IMR-90 (cell line): Measurements from ENCODE around the gene IL17B. TPM values are rescaled to one million over a fixed set of nuclear protein-coding genes. Genes with fewer than 3 reads are reported as not detected.

Experiments used
- ATAC-seq: fragments of 200-7000 bp; cut with Tn5 transposase; 2 replicates; pipeline ENCODE4 v1.9.1; 2020; ENCODE audit warnings: low read depth, mild to moderate bottlenecking, moderate library complexity
- BruUV-seq: library from RNA; stranded (reverse); fragments of 400-500 nt; replicated peaks from 2 replicates; lab custom pipeline; 2021; lab: Mats Ljungman, UMichigan
- CTCF ChIA-PET: fragments of 300-600 bp; formaldehyde crosslinking; extraction: SDS; loops from one replicate; lab custom pipeline; 2021; ENCODE audit warnings: antibody characterized with exemption; lab: Yijun Ruan, JAX
- POLR2A ChIA-PET: fragments of 300-600 bp; sonication (Branson Sonifier 250); formaldehyde crosslinking; loops from one replicate; lab custom pipeline; 2022; ENCODE audit warnings: antibody characterized with exemption; ENCODE audit not compliant: unreplicated experiment; lab: Charles Lee
- DNase-seq: peaks from one replicate; pipeline ENCODE4 v3.0.0; 2013
- H2AFZ ChIP-seq: replicated peaks from 2 replicates; pipeline ENCODE3; 2013; ENCODE audit warnings: low read length, mild to moderate bottlenecking; ENCODE audit not compliant: poor library complexity
- H2AK5ac ChIP-seq: 2 replicates; pipeline ENCODE4 v1.6.1; 2013; ENCODE audit warnings: low read depth, low read length, inconsistent platforms
- H2AK9ac ChIP-seq: replicated peaks from 2 replicates; pipeline ENCODE3; 2013; ENCODE audit warnings: mild to moderate bottlenecking, low read depth, low read length, moderate library complexity; ENCODE audit not compliant: poor library complexity
- H2BK120ac ChIP-seq: 2 replicates; pipeline ENCODE4 v1.6.1; 2013; ENCODE audit warnings: low read depth, low read length, inconsistent platforms
- H2BK15ac ChIP-seq: 3 replicates; pipeline ENCODE4 v1.6.1; 2013; ENCODE audit warnings: low read depth, low read length, inconsistent platforms
- H2BK20ac ChIP-seq: 2 replicates; pipeline ENCODE4 v1.6.1; 2013; ENCODE audit warnings: low read depth, mild to moderate bottlenecking, inconsistent platforms, low read length, moderate library complexity
- H2BK5ac ChIP-seq: 2 replicates; pipeline ENCODE4 v1.6.1; 2013; ENCODE audit warnings: mild to moderate bottlenecking, low read depth, low read length, inconsistent platforms; ENCODE audit not compliant: poor library complexity, severe bottlenecking
- H3K14ac ChIP-seq: replicated peaks from 2 replicates; pipeline ENCODE4 v1.6.1; 2013; ENCODE audit warnings: low read depth, low read length, inconsistent platforms
- H3K18ac ChIP-seq: 2 replicates; pipeline ENCODE4 v1.6.1; 2013; ENCODE audit warnings: low read depth, low read length, control low read depth
- H3K23ac ChIP-seq: 2 replicates; pipeline ENCODE4 v1.6.1; 2013; ENCODE audit warnings: low read depth, low read length, inconsistent platforms
- H3K27ac ChIP-seq: 2 replicates; pipeline ENCODE4 v1.5.1; 2013; ENCODE audit warnings: mild to moderate bottlenecking, control low read depth, low read length; ENCODE audit not compliant: insufficient read depth
- H3K27me3 ChIP-seq: 2 replicates; pipeline ENCODE4 v1.6.1; 2013; ENCODE audit warnings: low read length; ENCODE audit not compliant: control insufficient read depth, insufficient read depth
- H3K36me3 ChIP-seq: 2 replicates; pipeline ENCODE4 v1.6.1; 2013; ENCODE audit warnings: low read length, mixed read lengths; ENCODE audit not compliant: control insufficient read depth, insufficient read depth
- H3K4ac ChIP-seq: 2 replicates; pipeline ENCODE4 v1.6.1; 2013; ENCODE audit warnings: low read depth, low read length, inconsistent platforms
- H3K4me1 ChIP-seq: 2 replicates; pipeline ENCODE4 v1.6.1; 2013; ENCODE audit warnings: low read length, mixed read lengths; ENCODE audit not compliant: control insufficient read depth, insufficient read depth
- H3K4me2 ChIP-seq: 2 replicates; pipeline ENCODE4 v1.6.1; 2013; ENCODE audit warnings: low read depth, mild to moderate bottlenecking, control low read depth, low read length, moderate library complexity
- H3K4me3 ChIP-seq: 2 replicates; pipeline ENCODE4 v1.5.1; 2013; ENCODE audit warnings: low read depth, mild to moderate bottlenecking, control low read depth, low read length, moderate library complexity; ENCODE audit not compliant: insufficient read depth
- H3K56ac ChIP-seq: 2 replicates; pipeline ENCODE4 v1.6.1; 2013; ENCODE audit warnings: low read length, inconsistent platforms; ENCODE audit not compliant: insufficient read depth; ENCODE audit errors: extremely low read depth
- H3K79me1 ChIP-seq, 2 experiments: 2 replicates each; pipeline ENCODE4 v1.6.1; 2013; ENCODE audit warnings: low read length in 2 of 2, inconsistent platforms in 1 of 2, low read depth in 1 of 2
- H3K9ac ChIP-seq: 2 replicates; pipeline ENCODE4 v1.6.1; 2013; ENCODE audit warnings: low read depth, low read length, control low read depth
- H3K9me1 ChIP-seq: 2 replicates; pipeline ENCODE4 v1.6.1; 2013; ENCODE audit warnings: low read length, inconsistent platforms; ENCODE audit not compliant: insufficient read depth
- H3K9me3 ChIP-seq: 2 replicates; pipeline ENCODE4 v1.6.1; 2013; ENCODE audit warnings: low read length; ENCODE audit not compliant: control insufficient read depth, insufficient read depth
- H4K20me1 ChIP-seq: 2 replicates; pipeline ENCODE4 v1.6.1; 2013; ENCODE audit warnings: low read length, inconsistent platforms; ENCODE audit not compliant: insufficient read depth
- H4K5ac ChIP-seq: 2 replicates; pipeline ENCODE4 v1.6.1; 2013; ENCODE audit warnings: mild to moderate bottlenecking, low read depth, low read length, control low read depth
- H4K8ac ChIP-seq, 2 experiments: 2 replicates each; pipeline ENCODE4 v1.6.1; 2013; ENCODE audit warnings: low read depth in 2 of 2, low read length in 2 of 2, control low read depth in 1 of 2, inconsistent platforms in 1 of 2
- H4K91ac ChIP-seq: 2 replicates; pipeline ENCODE4 v1.6.1; 2013; ENCODE audit warnings: low read depth, low read length, inconsistent platforms; ENCODE audit not compliant: insufficient read depth
- CHD1 ChIP-seq: IDR thresholded peaks from 2 replicates; pipeline ENCODE4 v1.6.1; 2012; ENCODE audit warnings: low read depth, low read length, improper control_type of control experiment
- MAFK ChIP-seq: IDR thresholded peaks from 2 replicates; pipeline ENCODE4 v1.6.1; 2012; ENCODE audit warnings: low read depth, low read length, improper control_type of control experiment
- NFE2L2 ChIP-seq: fragments of 150-350 bp; IDR thresholded peaks from 2 replicates; pipeline ENCODE4 v1.6.1; 2016; ENCODE audit warnings: low read depth, mild to moderate bottlenecking, low read length
- POLR2A ChIP-seq: IDR thresholded peaks from 2 replicates; pipeline ENCODE4 v1.6.1; 2012; ENCODE audit warnings: mild to moderate bottlenecking, low read depth, low read length
- RAD21 ChIP-seq: IDR thresholded peaks from 2 replicates; pipeline ENCODE4 v1.6.1; 2012; ENCODE audit warnings: low read length, improper control_type of control experiment
- RCOR1 ChIP-seq: IDR thresholded peaks from 2 replicates; pipeline ENCODE4 v1.6.1; 2012; ENCODE audit warnings: mild to moderate bottlenecking, low read length, improper control_type of control experiment; ENCODE audit not compliant: insufficient replicate concordance
- SMC3 ChIP-seq: fragments of 150-350 bp; IDR thresholded peaks from 2 replicates; pipeline ENCODE4 v1.6.1; 2016; ENCODE audit warnings: low read depth, mild to moderate bottlenecking, antibody characterized with exemption, low read length, moderate library complexity
- WGBS, 2 experiments: methylation state at CpG; one replicate each; pipeline versions ENCODE4 v1.1.5 to v1.1.7; 2013; ENCODE audit warnings: missing lambda C conversion rate in 2 of 2; ENCODE audit not compliant: insufficient read length in 1 of 2; ENCODE audit errors: extremely low coverage in 2 of 2; 5-methylcytosine and 5-hydroxymethylcytosine counted together
- dilution Hi-C: fragments of 300-500 bp; cut with HindIII; formaldehyde crosslinking; loops from one replicate; pipeline ENCODE4 v1.14.3; 2018; ENCODE audit warnings: low sequenced_read_pairs; ENCODE audit not compliant: unreplicated experiment
- in situ Hi-C: fragments of 300-500 bp; cut with MboI; formaldehyde crosslinking; loops from 3 replicates; pipeline ENCODE4 v1.14.3; 2019; ENCODE audit warnings: low sequenced_read_pairs, inconsistent platforms, mixed read lengths
- intact Hi-C: fragments of 100-400 bp; cut with micrococcal nuclease; formaldehyde crosslinking; loops from 2 replicates; pipeline ENCODE4 v1.10.0; 2022
- polyA plus RNA-seq, 3 experiments: library from polyadenylated mRNA; depleted of rRNA; stranded (reverse); fragments of >200 nt; gene quantifications; 2 replicates each; pipeline ENCODE4 v1.2.3, GENCODE V29; 2012; ENCODE audit warnings: low replicate concordance in 1 of 3
- total RNA-seq: library from RNA; depleted of rRNA; stranded (reverse); fragments of >200 nt; gene quantifications from 2 replicates; pipeline ENCODE4 v1.2.3, GENCODE V29; 2012
- TF ChIP-seq, protein P1 (sequence below): fragments of 150-350 bp; IDR thresholded peaks from 2 replicates; pipeline ENCODE4 v1.6.1; 2016; ENCODE audit warnings: low read depth, mild to moderate bottlenecking, low read length, moderate library complexity, borderline replicate concordance
- TF ChIP-seq, protein P2 (sequence below): conservative IDR thresholded peaks from 2 replicates; pipeline ENCODE4 v1.5.1; 2012; ENCODE audit warnings: mild to moderate bottlenecking, low read depth, low read length, improper control_type of control experiment

The IL17B gene
- total and polyA plus RNA-seq, 2 of the 4 experiments (the other 2 are of a cell fraction): 0.31 TPM; not detected in 1

DNA sequence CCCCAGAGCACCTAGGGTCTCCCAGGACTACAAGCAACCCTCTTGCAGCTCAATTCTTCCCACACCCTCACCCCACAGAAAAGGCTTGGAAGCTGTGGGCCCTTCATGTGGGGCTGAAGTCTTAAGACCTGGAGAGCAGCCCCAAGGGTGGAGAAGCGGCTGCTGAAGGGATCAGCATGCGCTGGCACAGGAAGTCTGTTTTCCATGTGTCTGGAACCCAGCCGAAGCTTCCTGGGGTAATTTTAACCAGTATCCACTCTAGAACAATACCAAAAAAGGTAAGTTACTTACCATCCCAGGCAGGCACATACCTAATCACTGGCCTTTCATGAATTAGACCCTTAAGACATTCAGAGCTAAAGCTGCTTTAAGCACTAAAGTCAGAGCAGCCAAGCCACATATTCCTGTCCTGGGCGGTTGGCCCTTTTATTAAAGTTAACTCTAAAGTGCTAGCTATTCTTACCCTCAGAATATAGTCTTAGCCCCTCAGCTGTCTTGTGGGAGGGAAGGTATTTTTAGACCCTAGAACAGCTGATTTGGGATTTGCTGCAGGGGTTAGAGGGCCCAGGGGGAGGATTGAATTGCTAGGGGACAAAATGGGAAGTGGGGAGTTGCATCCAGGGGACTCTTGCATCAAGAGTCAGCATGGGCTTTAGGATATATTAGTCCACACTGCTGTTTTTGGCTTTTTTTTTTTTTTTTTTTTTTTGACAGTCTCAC, 6.9 kb downstream of the IL17B start (continued):
- no peak for TF ChIP-seq NFE2L2

DNA sequence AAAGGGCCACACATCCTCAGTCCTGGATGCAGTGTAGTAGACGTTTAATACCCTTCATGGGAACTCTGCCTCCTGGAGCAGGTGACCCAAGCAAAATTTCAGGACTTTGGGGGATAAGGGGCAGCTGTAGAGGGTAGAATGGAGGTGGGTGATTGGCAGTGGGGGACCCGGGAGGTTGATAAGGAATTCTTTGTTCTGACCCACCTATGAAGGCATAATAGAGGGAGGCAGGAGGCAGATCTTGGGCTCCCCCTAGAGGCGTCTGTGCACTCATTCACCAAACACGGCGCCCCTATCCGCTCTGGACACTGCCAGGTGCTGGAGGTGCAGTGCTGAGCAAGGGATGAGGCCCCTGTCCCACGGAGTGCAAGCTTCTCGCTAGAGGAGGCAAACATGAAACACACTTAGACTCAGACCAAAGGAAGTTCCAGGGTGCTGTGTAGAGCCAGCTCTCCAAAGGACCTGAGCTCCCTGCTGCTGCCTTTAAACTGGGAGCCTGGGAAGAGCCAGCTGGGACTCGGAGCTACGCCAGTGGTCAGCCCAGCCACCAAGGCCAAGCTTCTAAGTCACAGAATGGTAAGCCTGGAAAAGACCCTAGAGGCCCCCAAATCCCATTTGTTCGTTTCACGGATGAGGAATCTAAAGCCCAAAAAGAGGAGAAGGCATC, 7.7 kb downstream of the IL17B start:
- no TSS peak for BruUV-seq

More for the DNA sequence above, 7.7 kb downstream of the IL17B start:
- H3K36me3 ChIP-seq: no peaks in the 10 kb centered on the region
- H4K91ac ChIP-seq: no peak overlapping the region
- H2AK5ac ChIP-seq: no peak overlapping the region
- intact Hi-C loops (loop anchor here (1.0 kb wide), 1 partner anchor 54 kb away; no protein-coding TSS in a partner anchor), dilution Hi-C loops (no loop called here), in situ Hi-C loops (loop anchor here (5.0 kb wide), 1 partner anchor 191 kb away; no protein-coding TSS in a partner anchor)
- peaks cover 5% of the 10 kb centered on the region; the same call in 1 of the 2 replicates for H3K9me1 ChIP-seq
- POLR2A ChIA-PET: no interaction called here
- DNase-seq (peak; percentile 47), ATAC-seq (peak; percentile 93)
- H3K9ac ChIP-seq: no peak overlapping the region
- no peak overlapping the region for H3K4ac ChIP-seq
- no peak overlapping the region for H3K18ac ChIP-seq
- H3K23ac ChIP-seq: no peak overlapping the region
- no peak overlapping the region for H3K27ac ChIP-seq
- H4K20me1 ChIP-seq: no peaks in the 10 kb centered on the region
- H3K4me2 ChIP-seq: no peak overlapping the region
- CTCF ChIA-PET: interaction anchor here (0.7 to 1.1 kb wide), 7 partner anchors 14 to 191 kb away, joined by 3 to 5 read pairs (median 4); partner anchors contain the start of genes GRPEL2 and PCYOX1L
- no peak overlapping the region for H2BK20ac ChIP-seq
- H3K56ac ChIP-seq: no peak overlapping the region
- 88% methylated on average over 3 of the region's 12 CpGs; no CpG with 5 or more reads in 1 of the 2 experiments for WGBS, 2 experiments
- H3K4me3 ChIP-seq: no peak overlapping the region
- H2AFZ ChIP-seq: peak overlapping the region; percentile 51
- no peaks in the 10 kb centered on the region for H3K79me1 ChIP-seq
- 0 out of 2 replicates have a peak, but pooled peaks cover 2% of the 10 kb centered on the region for H3K4me1 ChIP-seq
- no peak overlapping the region for H2BK15ac ChIP-seq
- H2BK120ac ChIP-seq: no peak overlapping the region
- no peak overlapping the region for H2AK9ac ChIP-seq
- no peak overlapping the region for H4K8ac ChIP-seq
- no peak overlapping the region for H4K5ac ChIP-seq
- no peaks in the 10 kb centered on the region for H3K27me3 ChIP-seq
- no peak overlapping the region for H3K14ac ChIP-seq
- TF ChIP-seq CHD1: no peak
- TF ChIP-seq SMC3: peak; percentile 48
- TF ChIP-seq, protein P1, sequence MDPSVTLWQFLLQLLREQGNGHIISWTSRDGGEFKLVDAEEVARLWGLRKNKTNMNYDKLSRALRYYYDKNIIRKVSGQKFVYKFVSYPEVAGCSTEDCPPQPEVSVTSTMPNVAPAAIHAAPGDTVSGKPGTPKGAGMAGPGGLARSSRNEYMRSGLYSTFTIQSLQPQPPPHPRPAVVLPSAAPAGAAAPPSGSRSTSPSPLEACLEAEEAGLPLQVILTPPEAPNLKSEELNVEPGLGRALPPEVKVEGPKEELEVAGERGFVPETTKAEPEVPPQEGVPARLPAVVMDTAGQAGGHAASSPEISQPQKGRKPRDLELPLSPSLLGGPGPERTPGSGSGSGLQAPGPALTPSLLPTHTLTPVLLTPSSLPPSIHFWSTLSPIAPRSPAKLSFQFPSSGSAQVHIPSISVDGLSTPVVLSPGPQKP: no peak
- TF ChIP-seq POLR2A: no peak
- TF ChIP-seq RCOR1: no peak
- TF ChIP-seq MAFK: no peak
- peak; percentile 62 for TF ChIP-seq RAD21
- TF ChIP-seq, protein P2, sequence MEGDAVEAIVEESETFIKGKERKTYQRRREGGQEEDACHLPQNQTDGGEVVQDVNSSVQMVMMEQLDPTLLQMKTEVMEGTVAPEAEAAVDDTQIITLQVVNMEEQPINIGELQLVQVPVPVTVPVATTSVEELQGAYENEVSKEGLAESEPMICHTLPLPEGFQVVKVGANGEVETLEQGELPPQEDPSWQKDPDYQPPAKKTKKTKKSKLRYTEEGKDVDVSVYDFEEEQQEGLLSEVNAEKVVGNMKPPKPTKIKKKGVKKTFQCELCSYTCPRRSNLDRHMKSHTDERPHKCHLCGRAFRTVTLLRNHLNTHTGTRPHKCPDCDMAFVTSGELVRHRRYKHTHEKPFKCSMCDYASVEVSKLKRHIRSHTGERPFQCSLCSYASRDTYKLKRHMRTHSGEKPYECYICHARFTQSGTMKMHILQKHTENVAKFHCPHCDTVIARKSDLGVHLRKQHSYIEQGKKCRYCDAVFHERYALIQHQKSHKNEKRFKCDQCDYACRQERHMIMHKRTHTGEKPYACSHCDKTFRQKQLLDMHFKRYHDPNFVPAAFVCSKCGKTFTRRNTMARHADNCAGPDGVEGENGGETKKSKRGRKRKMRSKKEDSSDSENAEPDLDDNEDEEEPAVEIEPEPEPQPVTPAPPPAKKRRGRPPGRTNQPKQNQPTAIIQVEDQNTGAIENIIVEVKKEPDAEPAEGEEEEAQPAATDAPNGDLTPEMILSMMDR: peak; percentile 75
- no peaks in the 10 kb centered on the region for H3K9me3 ChIP-seq
- H2BK5ac ChIP-seq: no peak overlapping the region
